ENCODE measurements around the gene PDE11A.

DNA sequence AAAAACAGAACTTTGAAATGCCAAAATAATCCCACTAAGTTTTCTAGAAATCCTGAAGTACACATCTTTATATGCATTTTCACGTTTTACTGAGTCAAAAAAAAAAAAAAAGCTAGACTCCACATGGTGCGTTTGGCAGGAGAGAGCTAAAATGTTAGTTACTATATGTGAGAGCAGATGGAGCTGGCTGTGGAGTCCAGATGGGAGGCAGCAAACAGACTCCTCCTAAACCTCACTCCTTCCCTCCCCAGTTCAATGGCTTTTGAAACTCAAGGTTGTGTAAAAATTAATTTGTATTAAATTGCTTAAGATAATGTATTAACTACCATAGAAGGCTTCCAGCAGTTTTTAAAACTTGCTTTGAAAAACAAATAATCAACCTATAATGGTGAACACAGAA, 431.2 kb downstream of the PDE11A start:
- TF ChIP-seq, protein P1, sequence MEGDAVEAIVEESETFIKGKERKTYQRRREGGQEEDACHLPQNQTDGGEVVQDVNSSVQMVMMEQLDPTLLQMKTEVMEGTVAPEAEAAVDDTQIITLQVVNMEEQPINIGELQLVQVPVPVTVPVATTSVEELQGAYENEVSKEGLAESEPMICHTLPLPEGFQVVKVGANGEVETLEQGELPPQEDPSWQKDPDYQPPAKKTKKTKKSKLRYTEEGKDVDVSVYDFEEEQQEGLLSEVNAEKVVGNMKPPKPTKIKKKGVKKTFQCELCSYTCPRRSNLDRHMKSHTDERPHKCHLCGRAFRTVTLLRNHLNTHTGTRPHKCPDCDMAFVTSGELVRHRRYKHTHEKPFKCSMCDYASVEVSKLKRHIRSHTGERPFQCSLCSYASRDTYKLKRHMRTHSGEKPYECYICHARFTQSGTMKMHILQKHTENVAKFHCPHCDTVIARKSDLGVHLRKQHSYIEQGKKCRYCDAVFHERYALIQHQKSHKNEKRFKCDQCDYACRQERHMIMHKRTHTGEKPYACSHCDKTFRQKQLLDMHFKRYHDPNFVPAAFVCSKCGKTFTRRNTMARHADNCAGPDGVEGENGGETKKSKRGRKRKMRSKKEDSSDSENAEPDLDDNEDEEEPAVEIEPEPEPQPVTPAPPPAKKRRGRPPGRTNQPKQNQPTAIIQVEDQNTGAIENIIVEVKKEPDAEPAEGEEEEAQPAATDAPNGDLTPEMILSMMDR (IDR thresholded peaks at IDR 0.05): no peak
- TF ChIP-seq POLR2A (IDR thresholded peaks at IDR 0.05): no peak
